ENCODE results near the gene KIF13A. TPM values are rescaled to one million over a fixed set of nuclear protein-coding genes. Genes with fewer than 3 reads are reported as not detected.

KIF13A gene
- total RNA-seq, 4 donors from 2014 or later = 36.3 to 47.5 (median 38.1) TPM

DNA sequence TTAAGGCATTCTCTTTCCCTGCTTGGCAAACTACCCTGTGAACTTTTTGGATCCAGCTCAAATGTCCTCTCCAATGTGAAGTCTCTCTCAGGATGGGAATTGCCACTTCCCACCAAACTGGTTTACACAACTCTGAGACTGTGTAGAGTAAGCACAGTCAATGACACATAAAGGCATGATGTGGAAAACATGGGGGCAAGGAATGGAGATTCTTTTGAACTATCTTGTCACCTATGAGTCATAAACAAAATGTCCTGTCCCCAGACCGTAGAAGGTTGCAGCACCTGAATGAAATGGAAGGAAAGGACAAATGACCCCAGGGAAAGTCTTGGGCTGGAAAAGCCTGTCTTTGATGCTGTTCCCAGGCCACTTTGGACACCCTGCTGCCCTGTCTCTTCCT lies 11.0 kb upstream of the KIF13A start:
- H3K27ac ChIP-seq = no peak overlapping the region
- 81 to 86% methylated on average over 1 of the region's 1 CpG for WGBS, 2 donors (ENCODE audit: low coverage in 1 of 2)
- intact Hi-C loops (cut with DNase I; ENCODE audit: low total_unique reads) = no loop called here
- TF ChIP-seq POLR2A (IDR thresholded peaks at IDR 0.05) = no peak
- no peak for TF ChIP-seq EP300 (IDR thresholded peaks at IDR 0.05; ENCODE audit: low read depth)
- TF ChIP-seq, protein P1, sequence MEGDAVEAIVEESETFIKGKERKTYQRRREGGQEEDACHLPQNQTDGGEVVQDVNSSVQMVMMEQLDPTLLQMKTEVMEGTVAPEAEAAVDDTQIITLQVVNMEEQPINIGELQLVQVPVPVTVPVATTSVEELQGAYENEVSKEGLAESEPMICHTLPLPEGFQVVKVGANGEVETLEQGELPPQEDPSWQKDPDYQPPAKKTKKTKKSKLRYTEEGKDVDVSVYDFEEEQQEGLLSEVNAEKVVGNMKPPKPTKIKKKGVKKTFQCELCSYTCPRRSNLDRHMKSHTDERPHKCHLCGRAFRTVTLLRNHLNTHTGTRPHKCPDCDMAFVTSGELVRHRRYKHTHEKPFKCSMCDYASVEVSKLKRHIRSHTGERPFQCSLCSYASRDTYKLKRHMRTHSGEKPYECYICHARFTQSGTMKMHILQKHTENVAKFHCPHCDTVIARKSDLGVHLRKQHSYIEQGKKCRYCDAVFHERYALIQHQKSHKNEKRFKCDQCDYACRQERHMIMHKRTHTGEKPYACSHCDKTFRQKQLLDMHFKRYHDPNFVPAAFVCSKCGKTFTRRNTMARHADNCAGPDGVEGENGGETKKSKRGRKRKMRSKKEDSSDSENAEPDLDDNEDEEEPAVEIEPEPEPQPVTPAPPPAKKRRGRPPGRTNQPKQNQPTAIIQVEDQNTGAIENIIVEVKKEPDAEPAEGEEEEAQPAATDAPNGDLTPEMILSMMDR (IDR thresholded peaks at IDR 0.05) = no peak
- TF ChIP-seq POLR2AphosphoS5 (IDR thresholded peaks at IDR 0.05) = no peak
- H3K4me3 ChIP-seq = no peak overlapping the region
- in situ Hi-C loops (cut with MboI; ENCODE audit: low pct_ligation_motif_present in 1 of 4, low pct_unique_long_range_greater_than_20kb in 1 of 4, low sequenced_read_pairs in 3 of 4) = loop anchor here in 1 of 4 donors (25.0 kb wide), 1 partner anchor 114 kb away; the partner anchor contains the start of gene NHLRC1
- H3K27me3 ChIP-seq = no peaks in the 10 kb centered on the region
- no peak for DNase-seq
- H3K4me1 ChIP-seq = no peaks in the 10 kb centered on the region
- H3K9me3 ChIP-seq = no peaks in the 10 kb centered on the region
- no peaks in the 10 kb centered on the region for H3K36me3 ChIP-seq

- intact Hi-C loops (cut with DNase I; ENCODE audit: low total_unique reads) (no loop called here), in situ Hi-C loops (cut with MboI; ENCODE audit: low pct_ligation_motif_present in 1 of 4, low pct_unique_long_range_greater_than_20kb in 1 of 4, low sequenced_read_pairs in 3 of 4) (loop anchor here in 1 of 4 donors (25.0 kb wide), 1 partner anchor 114 kb away; the partner anchor contains the start of gene NHLRC1)
- 74 to 100% methylated on average over 1 to 3 of the region's 3 CpGs for WGBS, 2 donors (ENCODE audit: low coverage in 1 of 2)
- H3K4me1 ChIP-seq = no peaks in the 10 kb centered on the region
- no peak for TF ChIP-seq EP300 (IDR thresholded peaks at IDR 0.05; ENCODE audit: low read depth)
- no peak for TF ChIP-seq POLR2A (IDR thresholded peaks at IDR 0.05)
- TF ChIP-seq, protein P1 (IDR thresholded peaks at IDR 0.05) = no peak
- TF ChIP-seq POLR2AphosphoS5 (IDR thresholded peaks at IDR 0.05) = no peak
- no peaks in the 10 kb centered on the region for H3K36me3 ChIP-seq
- DNase-seq = no peak
- H3K27me3 ChIP-seq = no peaks in the 10 kb centered on the region
- no peak overlapping the region for H3K27ac ChIP-seq
- no peak overlapping the region for H3K4me3 ChIP-seq
- H3K9me3 ChIP-seq = no peaks in the 10 kb centered on the region
These were observed 10.6 kb upstream of the KIF13A start for GRCh38 chr6:17998003-17998402.

DNA sequence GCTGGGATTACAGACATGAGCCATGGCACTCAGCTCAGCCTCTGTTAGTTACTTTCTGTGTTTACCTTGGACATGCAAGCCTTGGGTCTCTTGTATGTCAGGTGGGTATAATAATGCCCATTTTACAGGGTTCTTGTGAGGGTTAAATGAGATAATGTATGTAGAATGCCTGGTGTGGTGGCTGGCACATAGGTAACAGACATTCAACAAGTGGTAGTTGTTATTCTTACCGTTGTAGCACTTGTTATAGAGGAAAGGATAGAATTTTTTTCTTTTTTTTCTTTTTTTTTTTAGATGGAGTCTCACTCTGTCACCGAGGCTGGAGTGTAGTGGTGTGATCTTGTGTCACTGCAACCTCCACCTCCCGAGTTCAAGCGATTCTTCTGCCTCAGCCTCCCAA lies 8.0 kb upstream of the KIF13A start:
- intact Hi-C loops (cut with DNase I; ENCODE audit: low total_unique reads) (no loop called here), in situ Hi-C loops (cut with MboI; ENCODE audit: low pct_ligation_motif_present in 1 of 4, low pct_unique_long_range_greater_than_20kb in 1 of 4, low sequenced_read_pairs in 3 of 4) (loop anchor here in 1 of 4 donors (25.0 kb wide), 1 partner anchor 117 kb away; the partner anchor contains the start of gene NHLRC1)
- WGBS, 2 donors (ENCODE audit: low coverage in 1 of 2) = 85 to 96% methylated on average over 4 of the region's 4 CpGs
- TF ChIP-seq EP300 (IDR thresholded peaks at IDR 0.05; ENCODE audit: low read depth) = no peak
- TF ChIP-seq, protein P1 (IDR thresholded peaks at IDR 0.05) = no peak
- no peak for TF ChIP-seq POLR2A (IDR thresholded peaks at IDR 0.05)
- Histone ChIP-seq H3K9me3 (no peaks in the 10 kb centered on the region), H3K4me1 (no peaks in the 10 kb centered on the region), H3K4me3 (no peak overlapping the region), H3K36me3 (no peaks in the 10 kb centered on the region), H3K27ac (no peak overlapping the region), H3K27me3 (no peaks in the 10 kb centered on the region)
- no peak for DNase-seq

- peaks cover 0 to 4% (median 0%) of the 10 kb centered on the region in 4 donors for H3K4me1 ChIP-seq
- no peak overlapping the region for H3K4me3 ChIP-seq
- H3K36me3 ChIP-seq = no peaks in the 10 kb centered on the region
- H3K27ac ChIP-seq = no peak overlapping the region
- H3K27me3 ChIP-seq = no peaks in the 10 kb centered on the region
- in situ Hi-C loops (cut with MboI; ENCODE audit: low pct_ligation_motif_present in 1 of 4, low pct_unique_long_range_greater_than_20kb in 1 of 4, low sequenced_read_pairs in 3 of 4) = loop anchor here in 1 of 4 donors (25.0 kb wide), 1 partner anchor 118 kb away; the partner anchor contains the start of gene NHLRC1
- no peaks in the 10 kb centered on the region for H3K9me3 ChIP-seq
- no peak for TF ChIP-seq EP300 (IDR thresholded peaks at IDR 0.05; ENCODE audit: low read depth)
- no peak for TF ChIP-seq POLR2AphosphoS5 (IDR thresholded peaks at IDR 0.05)
- no peak for TF ChIP-seq POLR2A (IDR thresholded peaks at IDR 0.05)
- TF ChIP-seq, protein P1 (IDR thresholded peaks at IDR 0.05) = no peak
- 89 to 100% methylated on average over 2 of the region's 2 CpGs for WGBS, 2 donors (ENCODE audit: low coverage in 1 of 2)
- DNase-seq = no peak
- intact Hi-C loops (cut with DNase I; ENCODE audit: low total_unique reads) = no loop called here
These were observed 6.6 kb upstream of the KIF13A start for GRCh38 chr6:17994019-17994418.
